Measurements from ENCODE around the gene ALDH3B2. TPM values are rescaled to one million over a fixed set of nuclear protein-coding genes. Genes with fewer than 3 reads are reported as not detected.

ALDH3B2 gene
- total and polyA plus RNA-seq, 2 of the 8 experiments (the other 6 are each of a cell fraction or from before 2014, with no cell fraction given), result not detected

- Histone ChIP-seq H3K4ac (replicated peaks; ENCODE audit: insufficient read length, low read depth, low read length) (no peak overlapping the region), H2BK120ac (replicated peaks; ENCODE audit: low read depth, low read length) (no peak overlapping the region), H3K9ac (replicated peaks in 1 of 4; ENCODE audit: extremely low read depth in 1 of 4, low read depth in 3 of 4, low read length in 3 of 4) (no peak overlapping the region), H3K27me3 (replicated peaks in 1 of 4; ENCODE audit: control insufficient read depth in 3 of 4, extremely low read depth in 1 of 4, insufficient read depth in 3 of 4, low read length in 3 of 4) (no peaks in the 10 kb centered on the region), H4K91ac (replicated peaks; ENCODE audit: insufficient read length, low read length) (no peak overlapping the region), H2AK5ac (ENCODE audit: low read depth, low read length) (no peak overlapping the region), H2BK15ac (ENCODE audit: low read length) (no peak overlapping the region), H3K9me3 (ENCODE audit: insufficient read depth in 2 of 2, low read depth in 1 of 2, low read length in 1 of 2) (no peaks in the 10 kb centered on the region), H3K79me2 (ENCODE audit: control insufficient read depth in 1 of 2, insufficient read depth in 2 of 2, low read length in 2 of 2) (no peaks in the 10 kb centered on the region), H3K79me1 (ENCODE audit: low read depth, low read length) (no peaks in the 10 kb centered on the region), H3K36me3 (ENCODE audit: control insufficient read depth in 2 of 4, insufficient read depth in 4 of 4, low read length in 3 of 4) (no peaks in the 10 kb centered on the region), H3K23me2 (ENCODE audit: low read depth, low read length) (peaks cover 11% of the 10 kb centered on the region; the same call in 1 of the 2 replicates), H3K27ac (ENCODE audit: low read depth, low read length) (no peak overlapping the region), H2BK20ac (ENCODE audit: low read length) (no peak overlapping the region), H3K23ac (ENCODE audit: insufficient read length) (no peak overlapping the region), H3K56ac (replicated peaks; ENCODE audit: insufficient read length, low read depth, low read length) (no peak overlapping the region), H4K5ac (ENCODE audit: insufficient read length, low read depth, low read length) (no peak overlapping the region), H3K4me1 (replicated peaks in 1 of 4; ENCODE audit: control insufficient read depth in 3 of 4, insufficient read depth in 4 of 4, low read length in 3 of 4) (no peaks in the 10 kb centered on the region), H3K4me2 (ENCODE audit: insufficient read depth in 1 of 2, low read depth in 2 of 2, low read length in 2 of 2) (no peak overlapping the region), H2BK12ac (ENCODE audit: low read depth, low read length) (no peak overlapping the region), H2AFZ (ENCODE audit: low read length) (no peak overlapping the region), H3K18ac (ENCODE audit: extremely low read depth, low read length) (no peak overlapping the region), H3K14ac (ENCODE audit: insufficient read length) (no peak overlapping the region), H3K4me3 (ENCODE audit: extremely low read depth in 1 of 4, insufficient read depth in 2 of 4, low read depth in 3 of 4, low read length in 4 of 4) (no peak overlapping the region), H2BK5ac (ENCODE audit: low read depth, low read length) (no peak overlapping the region), H4K8ac (ENCODE audit: extremely low read depth, insufficient read depth, low read length) (no peak overlapping the region), H4K20me1 (replicated peaks in 1 of 2; ENCODE audit: control insufficient read depth in 1 of 2, insufficient read depth in 2 of 2, low read length in 2 of 2) (peaks cover 0 to 2% of the 10 kb centered on the region in 2 experiments)
- POLR2A ChIA-PET (ENCODE audit: partially characterized antibody), result interaction anchor here (0.7 kb wide), 1 partner anchor 16 kb away, joined by 3 read pairs; no protein-coding TSS in a partner anchor
- FAIRE-seq (no peak), DNase-seq (ENCODE audit: low read depth in 1 of 2, low spot score in 2 of 2) (no peak)
- TF ChIP-seq SIX5 (IDR thresholded peaks at IDR 0.05; ENCODE audit: low read depth, low read length), result no peak
- no peak for TF ChIP-seq HDAC2 (IDR thresholded peaks at IDR 0.05; ENCODE audit: borderline replicate concordance in 1 of 2, low read depth in 2 of 2, low read length in 2 of 2)
- TF ChIP-seq POU5F1 (IDR thresholded peaks at IDR 0.05; ENCODE audit: low read depth, low read length), result no peak
- no peak for TF ChIP-seq CBX5 (IDR thresholded peaks at IDR 0.05; ENCODE audit: low read depth, low read length)
- TF ChIP-seq KDM5A (IDR thresholded peaks at IDR 0.05; ENCODE audit: low read length), result no peak
- CTCF ChIA-PET (ENCODE audit: partially characterized antibody), result interaction anchor here (0.9 to 4.4 kb wide), 5 partner anchors 9 to 36 kb away, joined by 3 to 29 read pairs (median 3); partner anchors contain the start of genes ALDH3B2 and TBX10
- WGBS, 2 experiments (ENCODE audit: extremely low coverage in 1 of 2, insufficient coverage in 1 of 2, insufficient read length in 1 of 2, insufficient replicate concordance in 2 of 2, low coverage in 1 of 2, low lambda C conversion rate in 2 of 2, missing lambda C conversion rate in 1 of 2), result 88% methylated on average over 21 of the region's 33 CpGs; no CpG with 5 or more reads in 1 of the 2 experiments
Observed at GRCh38 chr11:67664696-67665540, 9.5 kb downstream of the ALDH3B2 start.

Data from H1 (cell line).